Vagina (tissue), 2 donors: ENCODE data around the gene ZNF280D. TPM values are rescaled to one million over a fixed set of nuclear protein-coding genes. Genes with fewer than 3 reads are reported as not detected.

ENCODE experiments used
- DNase-seq, 2 donors: peaks; one replicate each; pipeline ENCODE4 v3.0.0-alpha.2; 2017; ENCODE audit errors: extremely low spot score in 2 of 2
- H3K27ac ChIP-seq: fragments of 200-600 bp; sonication (generic); one replicate; pipeline ENCODE4 v1.5.1; 2019
- H3K27me3 ChIP-seq: fragments of 200-600 bp; sonication (generic); one replicate; pipeline ENCODE4 v1.5.1; 2019
- H3K36me3 ChIP-seq, 2 donors: fragments of 200-600 bp; sonication (generic); one replicate each; pipeline ENCODE4 v1.5.1; 2017 to 2019
- H3K4me1 ChIP-seq: fragments of 200-600 bp; sonication (generic); one replicate; pipeline ENCODE4 v1.5.1; 2019
- H3K4me3 ChIP-seq, 2 donors: fragments of 200-600 bp; sonication (generic); 1 replicate in 1 of 2; 2 replicates in 1 of 2; pipeline ENCODE4 v1.5.1; 2016 to 2019
- H3K9me3 ChIP-seq: fragments of 200-600 bp; sonication (generic); one replicate; pipeline ENCODE4 v1.5.1; 2019
- POLR2A ChIP-seq, 2 donors: fragments of 450-650 bp; IDR thresholded peaks; one replicate each; pipeline ENCODE4 v1.6.1; 2017; ENCODE audit warnings: antibody characterized with exemption in 2 of 2, mild to moderate bottlenecking in 2 of 2, moderate library complexity in 2 of 2
- POLR2AphosphoS5 ChIP-seq, 2 donors: sonication (generic); formaldehyde crosslinking; IDR thresholded peaks; one replicate each; pipeline ENCODE4 v1.9.0; 2017; ENCODE audit warnings: antibody characterized with exemption in 2 of 2, mild to moderate bottlenecking in 2 of 2, low read depth in 1 of 2; ENCODE audit not compliant: insufficient read depth in 1 of 2
- intact Hi-C: fragments of 100-400 bp; cut with DNase I; formaldehyde crosslinking; loops from one replicate; pipeline ENCODE4 v1.15.1; 2023
- total RNA-seq: library from RNA; depleted of rRNA; stranded (reverse); fragments of >200 nt; gene quantifications from one replicate; pipeline ENCODE4 v1.2.3, GENCODE V29; 2016
- TF ChIP-seq, protein P1 (sequence below), 3 experiments: fragments of 450-650 bp in 2 of 3; fragments of 200-600 bp in 1 of 3; sonication (generic) in 1 of 3; IDR thresholded peaks; one replicate each; pipeline ENCODE4 v1.5.1; 2017 to 2019; ENCODE audit warnings: antibody characterized with exemption in 3 of 3, mild to moderate bottlenecking in 2 of 3, moderate library complexity in 2 of 3

ZNF280D gene
- total RNA-seq, 1 donor from 2014 or later: 57.9 TPM

DNA sequence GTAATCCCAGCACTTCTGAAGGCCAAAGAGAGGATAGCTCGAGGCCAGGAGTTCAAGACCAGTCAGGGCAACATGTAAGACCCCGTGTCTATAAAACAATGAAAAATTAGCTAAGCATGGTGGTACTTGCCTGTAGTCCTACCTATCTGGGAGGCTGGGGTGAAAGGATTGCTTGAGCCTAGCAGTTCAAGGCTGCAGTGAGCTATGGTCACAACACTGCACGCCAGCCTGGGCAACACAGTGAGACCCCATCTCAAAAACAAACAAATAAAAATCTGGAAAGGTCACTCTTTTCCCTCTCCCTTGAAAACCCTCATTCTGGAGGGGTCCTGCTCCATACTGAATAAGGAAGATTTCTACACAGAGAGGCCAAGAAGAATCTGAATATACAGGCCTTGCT, 43.5 kb upstream of the ZNF280D start:
- H3K27me3 ChIP-seq: no peaks in the 10 kb centered on the region
- no peaks in the 10 kb centered on the region for H3K36me3 ChIP-seq
- no peak overlapping the region for H3K4me3 ChIP-seq
- no peak for DNase-seq
- intact Hi-C loops: no loop called here
- H3K27ac ChIP-seq: no peak overlapping the region
- peaks cover 16% of the 10 kb centered on the region for H3K4me1 ChIP-seq
- H3K9me3 ChIP-seq: no peaks in the 10 kb centered on the region
- TF ChIP-seq, protein P1, sequence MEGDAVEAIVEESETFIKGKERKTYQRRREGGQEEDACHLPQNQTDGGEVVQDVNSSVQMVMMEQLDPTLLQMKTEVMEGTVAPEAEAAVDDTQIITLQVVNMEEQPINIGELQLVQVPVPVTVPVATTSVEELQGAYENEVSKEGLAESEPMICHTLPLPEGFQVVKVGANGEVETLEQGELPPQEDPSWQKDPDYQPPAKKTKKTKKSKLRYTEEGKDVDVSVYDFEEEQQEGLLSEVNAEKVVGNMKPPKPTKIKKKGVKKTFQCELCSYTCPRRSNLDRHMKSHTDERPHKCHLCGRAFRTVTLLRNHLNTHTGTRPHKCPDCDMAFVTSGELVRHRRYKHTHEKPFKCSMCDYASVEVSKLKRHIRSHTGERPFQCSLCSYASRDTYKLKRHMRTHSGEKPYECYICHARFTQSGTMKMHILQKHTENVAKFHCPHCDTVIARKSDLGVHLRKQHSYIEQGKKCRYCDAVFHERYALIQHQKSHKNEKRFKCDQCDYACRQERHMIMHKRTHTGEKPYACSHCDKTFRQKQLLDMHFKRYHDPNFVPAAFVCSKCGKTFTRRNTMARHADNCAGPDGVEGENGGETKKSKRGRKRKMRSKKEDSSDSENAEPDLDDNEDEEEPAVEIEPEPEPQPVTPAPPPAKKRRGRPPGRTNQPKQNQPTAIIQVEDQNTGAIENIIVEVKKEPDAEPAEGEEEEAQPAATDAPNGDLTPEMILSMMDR (IDR thresholded peaks at IDR 0.05): no peak
- TF ChIP-seq POLR2A (IDR thresholded peaks at IDR 0.05) (no peak), POLR2AphosphoS5 (IDR thresholded peaks at IDR 0.05; ENCODE audit: insufficient read depth in 1 of 2, low read depth in 1 of 2) (no peak)

DNA sequence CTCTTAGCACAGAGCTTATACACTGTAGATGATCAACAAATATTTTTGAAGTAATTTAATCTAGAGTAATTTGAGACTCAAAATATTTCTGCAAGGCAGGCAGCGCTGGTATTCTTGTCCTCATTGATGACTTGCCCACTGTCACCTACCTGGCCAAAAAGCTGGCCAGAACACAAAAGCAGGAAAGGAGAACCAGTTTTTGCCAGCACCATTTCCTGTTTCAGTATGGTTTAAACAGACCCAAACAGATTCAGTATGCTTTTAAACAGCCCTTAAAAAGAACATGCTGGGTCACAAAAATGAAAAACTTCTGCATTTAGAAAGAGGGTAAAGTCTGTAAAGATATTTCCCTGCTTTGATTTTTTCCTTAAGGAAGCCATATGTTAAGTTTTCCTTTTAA, 42.3 kb upstream of the ZNF280D start:
- Histone ChIP-seq H3K9me3 (no peaks in the 10 kb centered on the region), H3K36me3 (no peaks in the 10 kb centered on the region), H3K27me3 (no peaks in the 10 kb centered on the region), H3K4me3 (no peak overlapping the region), H3K27ac (no peak overlapping the region), H3K4me1 (peaks cover 16% of the 10 kb centered on the region)
- intact Hi-C loops: no loop called here
- TF ChIP-seq POLR2A (IDR thresholded peaks at IDR 0.05) (no peak), POLR2AphosphoS5 (IDR thresholded peaks at IDR 0.05; ENCODE audit: insufficient read depth in 1 of 2, low read depth in 1 of 2) (no peak)
- TF ChIP-seq, protein P1 (IDR thresholded peaks at IDR 0.05): no peak
- no peak for DNase-seq

DNA sequence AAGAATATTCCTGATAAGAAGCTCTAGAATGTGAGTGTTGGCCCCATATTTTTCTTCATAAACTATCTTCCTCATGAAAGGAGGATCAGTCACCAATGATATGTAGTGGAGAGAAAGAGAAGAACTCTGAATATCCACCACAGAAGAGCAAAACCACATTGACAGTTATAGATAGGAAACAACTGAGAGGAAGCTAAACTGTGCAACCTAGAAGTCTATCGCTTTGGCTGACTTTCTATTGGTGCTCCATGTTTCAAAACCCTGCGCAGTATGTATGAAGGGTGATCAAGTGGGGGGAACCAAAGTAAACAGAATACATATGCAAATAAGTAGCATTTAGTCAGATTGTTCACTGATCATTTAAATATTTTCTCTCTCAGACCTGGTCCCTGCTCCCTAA, 41.0 kb upstream of the ZNF280D start:
- Histone ChIP-seq H3K4me1 (peaks cover 16% of the 10 kb centered on the region), H3K9me3 (no peaks in the 10 kb centered on the region), H3K27me3 (no peaks in the 10 kb centered on the region), H3K27ac (no peak overlapping the region), H3K4me3 (no peak overlapping the region), H3K36me3 (no peaks in the 10 kb centered on the region)
- TF ChIP-seq, protein P1 (IDR thresholded peaks at IDR 0.05): no peak
- no peak for TF ChIP-seq POLR2AphosphoS5 (IDR thresholded peaks at IDR 0.05; ENCODE audit: insufficient read depth in 1 of 2, low read depth in 1 of 2)
- no peak for TF ChIP-seq POLR2A (IDR thresholded peaks at IDR 0.05)
- intact Hi-C loops: no loop called here
- no peak for DNase-seq

DNA sequence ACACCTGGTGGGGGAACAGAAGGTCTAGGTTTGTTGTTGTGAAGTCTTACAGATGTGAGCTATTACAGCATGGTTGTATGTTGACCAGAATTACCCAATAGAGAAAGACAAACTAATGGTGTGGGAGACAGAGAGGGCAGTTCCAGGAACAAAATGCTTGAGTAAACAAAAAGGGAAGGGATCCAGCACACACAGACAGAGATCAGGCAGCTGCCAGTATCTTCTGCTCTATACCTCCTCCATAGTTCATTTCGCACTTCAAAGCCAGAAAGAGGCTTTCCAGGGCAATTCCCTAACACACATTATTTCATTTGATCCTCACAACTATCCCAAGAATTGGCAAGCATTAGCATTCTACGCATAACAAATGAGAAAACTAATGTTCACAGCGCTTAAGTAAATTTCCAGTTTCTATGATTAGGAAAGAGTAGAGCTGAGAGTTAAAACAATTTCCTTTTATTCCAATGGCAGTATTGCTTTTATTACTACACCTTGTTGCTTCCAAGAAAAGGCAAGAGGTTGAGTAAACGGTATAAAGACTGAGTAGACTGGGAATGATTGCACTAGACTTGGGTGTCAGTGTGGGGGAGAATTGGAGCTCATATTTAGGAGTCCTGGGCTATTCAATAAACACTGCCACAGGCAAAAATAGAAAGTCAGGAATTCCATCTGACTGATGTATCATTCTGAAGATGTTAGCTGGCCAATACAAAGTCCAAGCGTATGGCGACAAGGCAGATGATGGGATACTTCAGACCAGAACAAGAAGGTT, 39.7 kb upstream of the ZNF280D start:
- Histone ChIP-seq H3K4me1 (peaks cover 16% of the 10 kb centered on the region), H3K36me3 (no peaks in the 10 kb centered on the region), H3K27ac (peak overlapping the region; percentile 46), H3K9me3 (no peaks in the 10 kb centered on the region), H3K27me3 (no peaks in the 10 kb centered on the region), H3K4me3 (no peak overlapping the region)
- no peak for DNase-seq
- TF ChIP-seq, protein P1 (IDR thresholded peaks at IDR 0.05): no peak
- no peak for TF ChIP-seq POLR2A (IDR thresholded peaks at IDR 0.05)
- peak in 1 of 2 donors; percentile 33 for TF ChIP-seq POLR2AphosphoS5 (IDR thresholded peaks at IDR 0.05; ENCODE audit: insufficient read depth in 1 of 2, low read depth in 1 of 2)
- intact Hi-C loops: no loop called here

DNA sequence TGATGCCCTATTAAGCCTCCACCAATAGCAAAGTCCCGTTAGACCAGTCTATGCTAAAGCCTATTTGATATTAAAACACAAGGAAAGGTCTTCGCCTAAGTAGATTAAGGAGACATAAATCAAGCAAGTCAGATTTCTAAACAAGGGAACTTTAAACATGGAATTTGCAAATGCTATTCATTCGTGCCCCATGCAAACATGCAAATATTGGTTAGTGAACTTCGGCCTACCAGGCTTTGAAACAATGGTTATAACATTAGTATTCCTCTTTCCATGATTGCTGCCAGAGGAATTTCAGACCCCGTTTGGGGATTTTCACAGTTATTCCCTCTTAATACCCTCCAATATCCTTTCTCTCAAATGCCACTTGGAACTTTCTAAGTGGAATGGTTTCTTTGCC, 36.9 kb upstream of the ZNF280D start:
- no peaks in the 10 kb centered on the region for H3K9me3 ChIP-seq
- TF ChIP-seq, protein P1 (IDR thresholded peaks at IDR 0.05): no peak
- TF ChIP-seq POLR2A (IDR thresholded peaks at IDR 0.05) (no peak), POLR2AphosphoS5 (IDR thresholded peaks at IDR 0.05; ENCODE audit: insufficient read depth in 1 of 2, low read depth in 1 of 2) (no peak)
- H3K4me1 ChIP-seq: peaks cover 12% of the 10 kb centered on the region
- H3K27me3 ChIP-seq: no peaks in the 10 kb centered on the region
- intact Hi-C loops: no loop called here
- H3K4me3 ChIP-seq: no peak overlapping the region
- H3K27ac ChIP-seq: no peak overlapping the region
- no peaks in the 10 kb centered on the region for H3K36me3 ChIP-seq
- no peak for DNase-seq
